GM20000 (cell line): ENCODE measurements around the gene PPOX.

Experiments
- DNase-seq: peaks from one replicate; pipeline ENCODE4 v3.0.0; 2012; ENCODE audit warnings: low spot score
- CTCF ChIP-seq: IDR thresholded peaks from 2 replicates; pipeline ENCODE4 v1.5.1; 2012; ENCODE audit warnings: mild to moderate bottlenecking, control low read depth; ENCODE audit errors: extremely low read depth, missing control alignments

PPOX gene

DNA sequence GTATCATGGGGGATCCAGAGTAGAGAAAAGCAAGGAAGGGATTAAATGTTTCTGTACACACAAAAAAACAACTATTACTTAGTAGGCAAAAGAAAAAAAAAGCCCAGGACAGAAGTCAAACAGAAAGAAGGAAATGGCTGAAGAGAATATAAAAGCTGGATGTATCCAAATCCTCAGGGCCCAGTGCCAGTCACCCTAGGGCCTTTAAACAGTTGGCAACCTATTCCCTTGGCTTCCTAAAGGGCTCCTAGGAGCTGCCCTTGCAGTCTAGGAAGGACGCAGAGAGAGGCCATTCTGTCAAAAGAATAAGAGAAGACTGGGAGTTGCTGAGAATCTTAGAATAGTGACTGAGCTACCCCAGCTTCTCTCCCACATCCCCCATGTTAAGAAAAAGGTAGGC is 6.1 kb downstream of the PPOX start:
- no peak for TF ChIP-seq CTCF
- no peak for DNase-seq

DNA sequence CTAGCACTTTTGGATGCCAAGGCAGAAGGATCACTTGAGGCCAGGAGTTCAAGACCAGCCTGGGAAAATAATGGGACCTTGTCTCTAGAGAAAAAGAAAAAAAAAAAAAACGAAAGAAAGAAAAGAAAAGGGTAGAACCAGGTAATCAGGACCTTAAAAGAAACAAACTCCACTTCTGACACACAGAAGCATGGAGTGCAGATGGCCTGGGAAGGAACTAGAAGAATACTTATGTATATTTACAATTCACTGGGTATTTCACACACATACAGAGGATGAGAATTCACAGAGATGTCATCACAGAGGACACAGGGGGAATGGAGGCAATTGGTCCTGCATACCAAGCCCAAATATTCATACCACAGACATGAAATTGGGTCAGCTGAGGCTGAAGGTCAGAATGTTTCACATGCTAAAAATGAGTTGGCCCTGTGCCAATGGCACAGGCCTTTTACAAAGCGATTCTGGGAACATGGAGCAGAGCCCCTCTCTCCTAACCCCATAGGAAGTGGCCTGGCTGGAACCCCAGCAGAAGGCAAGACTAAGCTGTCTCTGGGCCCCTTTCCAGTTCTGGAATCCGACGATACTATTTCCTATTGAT is 6.7 kb downstream of the PPOX start:
- DNase-seq, result no peak
- no peak for TF ChIP-seq CTCF

- no peak for TF ChIP-seq CTCF
- no peak for DNase-seq
These were observed 7.5 kb downstream of the PPOX start for GRCh38 chr1:161173711-161174110.

DNA sequence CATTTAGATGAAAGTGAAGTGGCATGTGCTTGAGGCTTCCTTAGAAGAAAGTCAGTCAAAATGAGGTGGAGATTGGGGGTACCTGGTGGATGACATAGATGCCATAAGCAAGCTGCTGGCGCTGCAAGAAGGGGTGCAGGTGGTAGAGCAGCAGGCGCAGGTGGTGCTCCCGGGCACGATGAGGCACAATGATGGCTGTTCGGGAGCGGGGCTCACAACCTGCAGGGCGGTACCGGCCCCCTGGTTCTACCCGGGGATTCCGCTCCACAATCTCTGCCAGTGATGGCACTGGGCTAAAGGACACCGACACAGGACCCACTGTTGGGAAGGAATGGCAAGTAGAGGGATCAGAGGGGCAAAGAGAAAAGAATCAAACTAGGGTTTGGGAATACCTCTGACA is 8.7 kb downstream of the PPOX start:
- no peak for DNase-seq
- no peak for TF ChIP-seq CTCF

- DNase-seq, result no peak
- TF ChIP-seq CTCF, result no peak
These were observed 9.7 kb downstream of the PPOX start for GRCh38 chr1:161175771-161176453.

DNA sequence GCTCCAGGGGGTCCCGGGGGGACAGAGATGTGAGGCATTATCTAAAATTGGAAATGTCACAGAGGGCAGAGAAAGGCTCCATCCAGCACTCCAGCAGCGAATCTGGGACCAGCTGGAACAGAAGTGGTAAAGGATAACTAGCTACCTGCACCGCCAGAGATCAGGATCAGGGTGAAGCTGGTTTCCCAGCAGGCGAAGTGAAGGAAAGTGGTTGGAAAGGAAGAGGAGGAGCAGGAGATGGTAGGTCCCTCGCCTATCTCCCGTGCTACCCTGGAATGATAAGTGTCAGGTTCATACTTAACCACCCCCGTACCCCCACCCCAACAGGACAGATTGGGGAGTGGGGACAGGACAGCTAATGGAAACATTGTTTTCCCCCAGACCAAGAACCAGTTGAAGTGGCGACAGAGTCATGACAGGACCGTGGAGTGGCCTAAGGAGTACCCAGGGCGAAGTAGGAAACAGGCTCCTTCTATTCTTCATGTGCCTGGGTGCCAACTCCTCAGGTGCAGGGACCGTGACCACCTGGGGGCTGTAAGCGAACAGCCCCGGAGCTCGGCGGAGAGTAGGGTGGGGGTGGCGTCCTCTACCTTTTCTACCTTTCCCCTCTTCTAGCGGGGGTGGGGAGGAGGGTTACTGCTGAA is 10.4 kb downstream of the PPOX start:
- DNase-seq, result no peak

More for the DNA sequence above, 10.4 kb downstream of the PPOX start:
- no peak for TF ChIP-seq CTCF
